GM10266 (cell line): ENCODE results near the gene GOLPH3.

Source experiments
- DNase-seq: peaks from one replicate; pipeline ENCODE4 v3.0.0; 2012; ENCODE audit errors: extremely low spot score
- TF ChIP-seq, protein P1 (sequence below): IDR thresholded peaks from 2 replicates; pipeline ENCODE4 v1.5.1; 2012; ENCODE audit warnings: mild to moderate bottlenecking, low read depth; ENCODE audit not compliant: control insufficient read depth, insufficient read depth; ENCODE audit errors: missing control alignments

The GOLPH3 gene

DNA sequence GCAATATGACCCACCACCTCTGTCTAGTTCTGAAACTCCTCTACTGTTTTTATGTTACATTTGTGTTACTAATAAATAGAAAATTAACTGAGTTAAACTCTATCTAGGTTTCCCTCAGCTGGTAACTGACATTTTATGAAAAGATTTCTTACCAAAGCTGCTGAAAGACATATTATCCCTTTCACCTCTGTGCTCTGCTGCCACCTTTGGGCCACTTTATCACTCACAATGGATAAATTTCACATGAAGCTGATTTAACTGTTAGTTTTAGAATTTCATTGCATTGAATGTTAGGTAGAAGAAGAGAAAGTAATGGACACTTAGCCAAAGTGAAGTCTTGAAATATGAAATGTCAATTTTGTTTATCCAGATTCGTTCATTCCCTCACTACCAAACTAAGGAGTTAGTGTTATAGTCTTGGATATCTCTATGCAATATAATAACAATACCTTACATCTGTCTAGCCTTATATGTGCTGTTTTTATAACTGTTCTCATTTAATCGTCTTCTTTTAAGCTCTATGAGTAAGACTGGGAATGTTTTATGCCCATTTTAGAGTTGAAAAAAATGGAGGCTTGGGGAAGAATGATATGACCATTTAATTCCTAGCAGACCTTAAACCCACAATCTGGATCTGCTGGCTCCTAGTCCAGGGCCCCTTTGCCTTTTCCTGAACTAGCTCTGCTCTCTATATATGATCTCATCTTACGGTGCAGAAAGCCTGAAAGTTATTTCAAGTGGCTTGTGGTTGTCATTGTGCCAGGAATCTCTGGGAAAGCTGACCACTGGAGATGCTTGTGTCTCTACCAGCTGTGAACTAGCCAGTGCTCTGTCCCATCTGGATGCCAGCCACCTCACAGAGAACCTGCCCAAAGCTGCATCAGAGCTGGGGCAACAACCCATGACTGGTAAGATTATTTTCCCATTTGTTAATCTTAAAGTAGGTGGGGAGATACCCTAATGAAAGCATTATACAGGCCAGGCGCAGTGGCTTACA lies 97.1 kb downstream of the GOLPH3 start:
- peak; percentile 44 for DNase-seq
- TF ChIP-seq, protein P1, sequence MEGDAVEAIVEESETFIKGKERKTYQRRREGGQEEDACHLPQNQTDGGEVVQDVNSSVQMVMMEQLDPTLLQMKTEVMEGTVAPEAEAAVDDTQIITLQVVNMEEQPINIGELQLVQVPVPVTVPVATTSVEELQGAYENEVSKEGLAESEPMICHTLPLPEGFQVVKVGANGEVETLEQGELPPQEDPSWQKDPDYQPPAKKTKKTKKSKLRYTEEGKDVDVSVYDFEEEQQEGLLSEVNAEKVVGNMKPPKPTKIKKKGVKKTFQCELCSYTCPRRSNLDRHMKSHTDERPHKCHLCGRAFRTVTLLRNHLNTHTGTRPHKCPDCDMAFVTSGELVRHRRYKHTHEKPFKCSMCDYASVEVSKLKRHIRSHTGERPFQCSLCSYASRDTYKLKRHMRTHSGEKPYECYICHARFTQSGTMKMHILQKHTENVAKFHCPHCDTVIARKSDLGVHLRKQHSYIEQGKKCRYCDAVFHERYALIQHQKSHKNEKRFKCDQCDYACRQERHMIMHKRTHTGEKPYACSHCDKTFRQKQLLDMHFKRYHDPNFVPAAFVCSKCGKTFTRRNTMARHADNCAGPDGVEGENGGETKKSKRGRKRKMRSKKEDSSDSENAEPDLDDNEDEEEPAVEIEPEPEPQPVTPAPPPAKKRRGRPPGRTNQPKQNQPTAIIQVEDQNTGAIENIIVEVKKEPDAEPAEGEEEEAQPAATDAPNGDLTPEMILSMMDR = peak; percentile 81
